Dedifferentiated amniotic fluid mesenchymal stem cell (primary cell): ENCODE results near the gene IGFN1.
"Not testable (repeated sequence)": the region's sequence is repeated elsewhere in the genome, so short reads cannot be mapped to it uniquely, and the experiment has no call there.

Source experiments
- DNase-seq: peaks from one replicate; pipeline ENCODE4 v3.0.0-alpha.2; 2016; ENCODE audit errors: extremely low spot score

Gene IGFN1

GRCh38 chr1:201217146-201217545 is 26.5 kb downstream of the IGFN1 start:
- DNase-seq = no peak

- DNase-seq = no peak
These were observed 27.2 kb downstream of the IGFN1 start for GRCh38 chr1:201217851-201218250.

- no peak for DNase-seq
These were observed 27.8 kb downstream of the IGFN1 start for GRCh38 chr1:201218409-201218808.

- no peak for DNase-seq
These were observed 29.1 kb downstream of the IGFN1 start for GRCh38 chr1:201219481-201220387.

- no peak for DNase-seq
These were observed 29.7 kb downstream of the IGFN1 start for GRCh38 chr1:201220388-201220715.

- no peak for DNase-seq
These were observed 30.7 kb downstream of the IGFN1 start for GRCh38 chr1:201221201-201221846.

- no peak for DNase-seq
These were observed 31.5 kb downstream of the IGFN1 start for GRCh38 chr1:201222125-201222524.

GRCh38 chr1:201223852-201224665 is 33.4 kb downstream of the IGFN1 start:
- no peak for DNase-seq

- no peak for DNase-seq
These were observed 34.2 kb downstream of the IGFN1 start for GRCh38 chr1:201224666-201225370.

- DNase-seq = no peak
These were observed 35.5 kb downstream of the IGFN1 start for GRCh38 chr1:201226178-201226514.

GRCh38 chr1:201226859-201227488 is 36.4 kb downstream of the IGFN1 start:
- DNase-seq = no peak

GRCh38 chr1:201228011-201228983 is 37.7 kb downstream of the IGFN1 start:
- no peak for DNase-seq

GRCh38 chr1:201229095-201229494 is 38.5 kb downstream of the IGFN1 start:
- DNase-seq = no peak

GRCh38 chr1:201229771-201230635 is 39.4 kb downstream of the IGFN1 start:
- no peak for DNase-seq

GRCh38 chr1:201230676-201231075 is 40.1 kb downstream of the IGFN1 start:
- no peak for DNase-seq

- DNase-seq = not testable (repeated sequence)
These were observed 49.0 kb downstream of the IGFN1 start for GRCh38 chr1:201239646-201240045.

GRCh38 chr1:201240171-201240570 is 49.5 kb downstream of the IGFN1 start:
- DNase-seq = no peak

GRCh38 chr1:201241736-201242135 is 51.1 kb downstream of the IGFN1 start:
- DNase-seq = no peak

GRCh38 chr1:201245082-201245481 is 54.5 kb downstream of the IGFN1 start:
- DNase-seq = no peak
